ENCODE results near the gene PTPRK. TPM values are rescaled to one million over a fixed set of nuclear protein-coding genes. Genes with fewer than 3 reads are reported as not detected.

The PTPRK gene
- total and polyA plus RNA-seq, 4 donors, result 8.2 to 224 (median 42.9) TPM

- no peaks in the 10 kb centered on the region for H3K36me3 ChIP-seq (ENCODE audit: control insufficient read depth in 4 of 4, insufficient read depth in 4 of 4, low read length in 4 of 4)
- H3K9ac ChIP-seq (ENCODE audit: insufficient read depth in 1 of 2, low read length in 2 of 2), result no peak overlapping the region
- no peak for TF ChIP-seq CTCF (IDR thresholded peaks at IDR 0.05; ENCODE audit: control extremely low read depth, extremely low read depth)
- DNase-seq (no peak), ATAC-seq (ENCODE audit: insufficient read depth, low FRiP score) (no peak)
- H3K4me1 ChIP-seq (ENCODE audit: control insufficient read depth in 5 of 5, insufficient read depth in 5 of 5, low read length in 5 of 5), result peaks cover 0 to 11% (median 4%) of the 10 kb centered on the region in 5 donors
- WGBS, 2 donors, result 95% methylated on average over 2 of the region's 2 CpGs
- no peak overlapping the region for H3K4me3 ChIP-seq
- no peaks in the 10 kb centered on the region for H3K9me3 ChIP-seq (ENCODE audit: control insufficient read depth in 4 of 4, insufficient read depth in 3 of 4, low read length in 3 of 4)
- no peaks in the 10 kb centered on the region for H3K27me3 ChIP-seq (ENCODE audit: control insufficient read depth in 3 of 3, insufficient read depth in 3 of 3, low read length in 2 of 3)
- no peak overlapping the region for H3K27ac ChIP-seq (ENCODE audit: low read depth in 1 of 2, low read length in 1 of 2)
Observed at GRCh38 chr6:128361378-128361777, 159.0 kb downstream of the PTPRK start.

GRCh38 chr6:128358244-128358776 lies 162.1 kb downstream of the PTPRK start:
- Histone ChIP-seq H3K36me3 (ENCODE audit: control insufficient read depth in 4 of 4, insufficient read depth in 4 of 4, low read length in 4 of 4) (no peaks in the 10 kb centered on the region), H3K4me3 (no peak overlapping the region), H3K27me3 (ENCODE audit: control insufficient read depth in 3 of 3, insufficient read depth in 3 of 3, low read length in 2 of 3) (no peaks in the 10 kb centered on the region), H3K9me3 (ENCODE audit: control insufficient read depth in 4 of 4, insufficient read depth in 3 of 4, low read length in 3 of 4) (no peaks in the 10 kb centered on the region), H3K4me1 (ENCODE audit: control insufficient read depth in 5 of 5, insufficient read depth in 5 of 5, low read length in 5 of 5) (peaks cover 0 to 17% (median 4%) of the 10 kb centered on the region in 5 donors), H3K27ac (ENCODE audit: low read depth in 1 of 2, low read length in 1 of 2) (no peak overlapping the region), H3K9ac (ENCODE audit: insufficient read depth in 1 of 2, low read length in 2 of 2) (no peak overlapping the region)
- no peak for ATAC-seq (ENCODE audit: insufficient read depth, low FRiP score)
- DNase-seq, result no peak
- no peak for TF ChIP-seq CTCF (IDR thresholded peaks at IDR 0.05; ENCODE audit: control extremely low read depth, extremely low read depth)
- 57 to 60% methylated on average over 3 of the region's 3 CpGs for WGBS, 2 donors

- H3K9me3 ChIP-seq (ENCODE audit: control insufficient read depth in 4 of 4, insufficient read depth in 3 of 4, low read length in 3 of 4), result no peaks in the 10 kb centered on the region
- DNase-seq, result peak in 1 of 3 donors; percentile 48
- 78 to 86% methylated on average over 3 of the region's 3 CpGs for WGBS, 2 donors
- H3K36me3 ChIP-seq (ENCODE audit: control insufficient read depth in 4 of 4, insufficient read depth in 4 of 4, low read length in 4 of 4), result no peaks in the 10 kb centered on the region
- peaks cover 0 to 17% (median 5%) of the 10 kb centered on the region in 5 donors for H3K4me1 ChIP-seq (ENCODE audit: control insufficient read depth in 5 of 5, insufficient read depth in 5 of 5, low read length in 5 of 5)
- ATAC-seq (ENCODE audit: insufficient read depth, low FRiP score), result no peak
- TF ChIP-seq CTCF (IDR thresholded peaks at IDR 0.05; ENCODE audit: control extremely low read depth, extremely low read depth), result no peak
- no peak overlapping the region for H3K9ac ChIP-seq (ENCODE audit: insufficient read depth in 1 of 2, low read length in 2 of 2)
- no peak overlapping the region for H3K4me3 ChIP-seq
- H3K27ac ChIP-seq (ENCODE audit: low read depth in 1 of 2, low read length in 1 of 2), result peak overlapping the region in 1 of 2 donors; percentile 79
- no peaks in the 10 kb centered on the region for H3K27me3 ChIP-seq (ENCODE audit: control insufficient read depth in 3 of 3, insufficient read depth in 3 of 3, low read length in 2 of 3)
Observed at GRCh38 chr6:128357392-128358130, 162.8 kb downstream of the PTPRK start.

Measured in lung (tissue), 12 donors.